Measurements from ENCODE around the gene RDH11.

DNA sequence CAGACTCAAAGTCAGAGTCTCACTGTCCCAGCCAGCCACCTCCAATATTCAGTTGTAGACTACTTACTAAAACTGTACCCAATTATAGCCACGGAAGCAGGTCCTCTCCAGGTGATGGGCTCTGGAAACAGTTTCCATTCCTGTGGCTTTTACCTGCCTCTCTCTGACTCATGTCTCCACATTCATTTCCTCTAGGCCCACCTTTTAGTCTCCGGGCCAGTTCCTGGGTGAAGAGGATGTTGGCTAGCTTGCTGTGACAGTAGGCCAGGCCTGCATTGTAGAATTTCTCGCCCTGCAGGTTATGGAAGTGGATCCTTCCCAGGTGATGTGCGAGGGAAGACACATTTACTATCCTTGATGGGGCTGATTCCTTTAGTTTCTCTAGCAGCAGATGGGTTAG is 5.6 kb downstream of the RDH11 start:
- TF ChIP-seq, protein P1, sequence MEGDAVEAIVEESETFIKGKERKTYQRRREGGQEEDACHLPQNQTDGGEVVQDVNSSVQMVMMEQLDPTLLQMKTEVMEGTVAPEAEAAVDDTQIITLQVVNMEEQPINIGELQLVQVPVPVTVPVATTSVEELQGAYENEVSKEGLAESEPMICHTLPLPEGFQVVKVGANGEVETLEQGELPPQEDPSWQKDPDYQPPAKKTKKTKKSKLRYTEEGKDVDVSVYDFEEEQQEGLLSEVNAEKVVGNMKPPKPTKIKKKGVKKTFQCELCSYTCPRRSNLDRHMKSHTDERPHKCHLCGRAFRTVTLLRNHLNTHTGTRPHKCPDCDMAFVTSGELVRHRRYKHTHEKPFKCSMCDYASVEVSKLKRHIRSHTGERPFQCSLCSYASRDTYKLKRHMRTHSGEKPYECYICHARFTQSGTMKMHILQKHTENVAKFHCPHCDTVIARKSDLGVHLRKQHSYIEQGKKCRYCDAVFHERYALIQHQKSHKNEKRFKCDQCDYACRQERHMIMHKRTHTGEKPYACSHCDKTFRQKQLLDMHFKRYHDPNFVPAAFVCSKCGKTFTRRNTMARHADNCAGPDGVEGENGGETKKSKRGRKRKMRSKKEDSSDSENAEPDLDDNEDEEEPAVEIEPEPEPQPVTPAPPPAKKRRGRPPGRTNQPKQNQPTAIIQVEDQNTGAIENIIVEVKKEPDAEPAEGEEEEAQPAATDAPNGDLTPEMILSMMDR (conservative IDR thresholded peaks at IDR 0.05; ENCODE audit: low read depth in 2 of 2), result no peak
- TF ChIP-seq POLR2AphosphoS5 (IDR thresholded peaks at IDR 0.05; ENCODE audit: low read depth) (no peak), EZH2 (IDR thresholded peaks at IDR 0.05; ENCODE audit: low read depth, unreplicated experiment) (no peak), ZNF114 (CRISPR knock-in tag; IDR thresholded peaks at IDR 0.05) (no peak), NANOG (IDR thresholded peaks at IDR 0.05; ENCODE audit: borderline replicate concordance) (no peak), CREB1 (CRISPR knock-in tag; IDR thresholded peaks at IDR 0.05; ENCODE audit: low read depth) (no peak)
- TF ChIP-seq, protein P2, sequence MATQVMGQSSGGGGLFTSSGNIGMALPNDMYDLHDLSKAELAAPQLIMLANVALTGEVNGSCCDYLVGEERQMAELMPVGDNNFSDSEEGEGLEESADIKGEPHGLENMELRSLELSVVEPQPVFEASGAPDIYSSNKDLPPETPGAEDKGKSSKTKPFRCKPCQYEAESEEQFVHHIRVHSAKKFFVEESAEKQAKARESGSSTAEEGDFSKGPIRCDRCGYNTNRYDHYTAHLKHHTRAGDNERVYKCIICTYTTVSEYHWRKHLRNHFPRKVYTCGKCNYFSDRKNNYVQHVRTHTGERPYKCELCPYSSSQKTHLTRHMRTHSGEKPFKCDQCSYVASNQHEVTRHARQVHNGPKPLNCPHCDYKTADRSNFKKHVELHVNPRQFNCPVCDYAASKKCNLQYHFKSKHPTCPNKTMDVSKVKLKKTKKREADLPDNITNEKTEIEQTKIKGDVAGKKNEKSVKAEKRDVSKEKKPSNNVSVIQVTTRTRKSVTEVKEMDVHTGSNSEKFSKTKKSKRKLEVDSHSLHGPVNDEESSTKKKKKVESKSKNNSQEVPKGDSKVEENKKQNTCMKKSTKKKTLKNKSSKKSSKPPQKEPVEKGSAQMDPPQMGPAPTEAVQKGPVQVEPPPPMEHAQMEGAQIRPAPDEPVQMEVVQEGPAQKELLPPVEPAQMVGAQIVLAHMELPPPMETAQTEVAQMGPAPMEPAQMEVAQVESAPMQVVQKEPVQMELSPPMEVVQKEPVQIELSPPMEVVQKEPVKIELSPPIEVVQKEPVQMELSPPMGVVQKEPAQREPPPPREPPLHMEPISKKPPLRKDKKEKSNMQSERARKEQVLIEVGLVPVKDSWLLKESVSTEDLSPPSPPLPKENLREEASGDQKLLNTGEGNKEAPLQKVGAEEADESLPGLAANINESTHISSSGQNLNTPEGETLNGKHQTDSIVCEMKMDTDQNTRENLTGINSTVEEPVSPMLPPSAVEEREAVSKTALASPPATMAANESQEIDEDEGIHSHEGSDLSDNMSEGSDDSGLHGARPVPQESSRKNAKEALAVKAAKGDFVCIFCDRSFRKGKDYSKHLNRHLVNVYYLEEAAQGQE (IDR thresholded peaks at IDR 0.05; ENCODE audit: unreplicated experiment), result no peak
